A549 (cell line): ENCODE data around the gene ZNHIT2. TPM values are rescaled to one million over a fixed set of nuclear protein-coding genes. Genes with fewer than 3 reads are reported as not detected.

Source experiments
- ATAC-seq, 2 experiments: fragments of 200-7000 bp in 1 of 2; fragments of >200 bp in 1 of 2; cut with Nextera tagmentation in 1 of 2; cut with Tn5 transposase in 1 of 2; 3 replicates each; pipeline versions ENCODE4 v1.8.0 to v1.9.1; 2018 to 2020; ENCODE audit warnings: mild to moderate bottlenecking in 1 of 2, moderate library complexity in 1 of 2
- CTCF ChIA-PET: fragments of 300-600 bp; sonication (Branson Sonifier 250); formaldehyde crosslinking; extraction: SDS; loops from one replicate; lab custom pipeline; 2021; ENCODE audit warnings: antibody characterized with exemption, inconsistent platforms; lab: Yijun Ruan, JAX
- POLR2A ChIA-PET: fragments of 350-600 bp; formaldehyde crosslinking; extraction: SDS; loops from one replicate; lab custom pipeline; 2021; ENCODE audit warnings: antibody characterized with exemption, inconsistent platforms; lab: Yijun Ruan, JAX
- DNase-seq, 2 experiments: peaks; one replicate each; pipeline versions ENCODE4 v3.0.0 to v3.0.0-alpha.2; 2011 to 2016; ENCODE audit warnings: low read depth in 1 of 2, low spot score in 1 of 2
- FAIRE-seq: peaks from 2 replicates; lab custom pipeline; 2011; peaks lifted over from hg19 to GRCh38; lab: Jason Lieb, UNC
- H3K27ac ChIP-seq, 2 experiments: fragments of >200 bp; sonication (Bioruptor Twin); formaldehyde crosslinking; 3 replicates each; pipeline ENCODE4 v1.5.1; 2016 to 2017
- H3K4me1 ChIP-seq: fragments of >200 bp; sonication (Bioruptor Twin); formaldehyde crosslinking; 3 replicates; pipeline ENCODE4 v1.6.1; 2016
- H3K4me2 ChIP-seq: fragments of >200 bp; sonication (Bioruptor Twin); formaldehyde crosslinking; 3 replicates; pipeline ENCODE4 v1.6.1; 2016
- H3K4me3 ChIP-seq: fragments of >200 bp; sonication (Bioruptor Twin); formaldehyde crosslinking; 3 replicates; pipeline ENCODE4 v1.5.1; 2016
- H3K9me3 ChIP-seq: fragments of >200 bp; sonication (Bioruptor Twin); formaldehyde crosslinking; 3 replicates; pipeline ENCODE4 v1.6.1; 2016
- ATOH8 ChIP-seq: fragments of 250-450 bp; sonication (Bioruptor Pico); IDR thresholded peaks from 2 replicates; pipeline ENCODE4 v1.5.0; 2020; ENCODE audit warnings: low read depth, mild to moderate bottlenecking, moderate library complexity
- BHLHE40 ChIP-seq: IDR thresholded peaks from 2 replicates; pipeline ENCODE4 v1.6.1; 2012; ENCODE audit warnings: low read depth, low read length, inconsistent platforms
- CBX2 ChIP-seq: fragments of 200-600 bp; sonication (generic); IDR thresholded peaks from 2 replicates; pipeline ENCODE4 v1.6.1; 2016; ENCODE audit warnings: low read depth, mild to moderate bottlenecking, borderline replicate concordance
- CEBPB ChIP-seq, 2 experiments: fragments of >200 bp in 1 of 2; sonication (Bioruptor Twin) in 1 of 2; formaldehyde crosslinking in 1 of 2; IDR thresholded peaks; 2 replicates each; pipeline ENCODE4 v1.6.1; 2012 to 2016
- CHD2 ChIP-seq: fragments of 150-350 bp; IDR thresholded peaks from 2 replicates; pipeline ENCODE4 v1.6.1; 2014; ENCODE audit warnings: low read length; ENCODE audit not compliant: partially characterized antibody
- EHF ChIP-seq: fragments of 250-450 bp; sonication (Bioruptor Pico); IDR thresholded peaks from 2 replicates; pipeline ENCODE4 v1.5.0; 2020; ENCODE audit warnings: mild to moderate bottlenecking
- ELK1 ChIP-seq: fragments of 150-350 bp; IDR thresholded peaks from 2 replicates; pipeline ENCODE4 v1.6.1; 2014; ENCODE audit warnings: low read depth, mild to moderate bottlenecking, low read length
- ESRRA ChIP-seq: fragments of 150-350 bp; IDR thresholded peaks from 2 replicates; pipeline ENCODE4 v1.6.1; 2014; ENCODE audit warnings: mild to moderate bottlenecking, low read length, borderline replicate concordance
- FOSB ChIP-seq: fragments of 250-450 bp; sonication (Bioruptor Pico); IDR thresholded peaks from 2 replicates; pipeline ENCODE4 v1.5.0; 2020; ENCODE audit warnings: mild to moderate bottlenecking, moderate library complexity
- FOSL2 ChIP-seq, 2 experiments: fragments of 450-650 bp in 1 of 2; fragments of >200 bp in 1 of 2; sonication (Bioruptor Twin) in 1 of 2; formaldehyde crosslinking; IDR thresholded peaks; 2 replicates each; pipeline versions ENCODE4 v1.5.0 to v1.6.1; 2016 to 2020; ENCODE audit warnings: mild to moderate bottlenecking in 1 of 2, moderate library complexity in 1 of 2
- HDAC2 ChIP-seq: fragments of 200-600 bp; sonication (generic); IDR thresholded peaks from 2 replicates; pipeline ENCODE4 v1.6.1; 2016
- HES2 ChIP-seq: fragments of >200 bp; sonication (Bioruptor Twin); formaldehyde crosslinking; IDR thresholded peaks from 2 replicates; pipeline ENCODE4 v1.6.1; 2016
- HEYL ChIP-seq: fragments of 250-450 bp; sonication (Bioruptor Pico); IDR thresholded peaks from 2 replicates; pipeline ENCODE4 v1.8.0; 2021; ENCODE audit warnings: mild to moderate bottlenecking, moderate library complexity
- HMGXB4 ChIP-seq: fragments of 250-450 bp; sonication (Bioruptor Pico); IDR thresholded peaks from 2 replicates; pipeline ENCODE4 v1.5.0; 2021; ENCODE audit warnings: mild to moderate bottlenecking, moderate library complexity, borderline replicate concordance
- JUNB ChIP-seq: fragments of >200 bp; sonication (Bioruptor Twin); formaldehyde crosslinking; IDR thresholded peaks from 2 replicates; pipeline ENCODE4 v1.6.1; 2016
- MAX ChIP-seq: IDR thresholded peaks from 2 replicates; pipeline ENCODE4 v1.6.1; 2012
- MAZ ChIP-seq: fragments of 150-350 bp; IDR thresholded peaks from 2 replicates; pipeline ENCODE4 v1.6.1; 2014; ENCODE audit warnings: antibody characterized with exemption, low read depth, low read length, borderline replicate concordance
- MYC ChIP-seq: IDR thresholded peaks from 2 replicates; pipeline ENCODE4 v1.6.1; 2012; ENCODE audit warnings: mild to moderate bottlenecking, inconsistent platforms, low read length, improper control_type of control experiment, borderline replicate concordance
- NPAS2 ChIP-seq: fragments of 250-450 bp; sonication (Bioruptor Pico); IDR thresholded peaks from 2 replicates; pipeline ENCODE4 v1.8.0; 2022; ENCODE audit warnings: mild to moderate bottlenecking, moderate library complexity, borderline replicate concordance
- PBX3 ChIP-seq: IDR thresholded peaks from 2 replicates; pipeline ENCODE4 v1.6.1; 2012
- POLR2A ChIP-seq: IDR thresholded peaks from 2 replicates; pipeline ENCODE4 v1.6.1; 2012; ENCODE audit warnings: mild to moderate bottlenecking, low read length
- POLR2AphosphoS2 ChIP-seq: conservative IDR thresholded peaks from 2 replicates; pipeline ENCODE4 v1.6.1; 2012; ENCODE audit warnings: low read length, improper control_type of control experiment, inconsistent platforms
- RAD21 ChIP-seq, 2 experiments: fragments of >200 bp in 1 of 2; sonication (Bioruptor Twin) in 1 of 2; formaldehyde crosslinking in 1 of 2; IDR thresholded peaks in 1 of 2; conservative IDR thresholded peaks in 1 of 2; 2 replicates in 1 of 2; 3 replicates in 1 of 2; pipeline ENCODE4 v1.6.1; 2012 to 2018; ENCODE audit warnings: inconsistent platforms in 1 of 2
- RARB ChIP-seq: fragments of 250-450 bp; sonication (Bioruptor Pico); IDR thresholded peaks from 2 replicates; pipeline ENCODE4 v1.8.0; 2021; ENCODE audit warnings: mild to moderate bottlenecking, moderate library complexity
- REST ChIP-seq: fragments of 200-600 bp; sonication (generic); IDR thresholded peaks from 2 replicates; pipeline ENCODE4 v1.6.1; 2016; ENCODE audit warnings: antibody characterized with exemption, mild to moderate bottlenecking, moderate library complexity
- SMC3 ChIP-seq: fragments of >200 bp; sonication (Bioruptor Twin); formaldehyde crosslinking; IDR thresholded peaks from 3 replicates; pipeline ENCODE4 v1.6.1; 2018; ENCODE audit warnings: inconsistent platforms
- TFCP2L1 ChIP-seq: fragments of 250-450 bp; sonication (Bioruptor Pico); IDR thresholded peaks from 2 replicates; pipeline ENCODE4 v1.5.0; 2021; ENCODE audit warnings: mild to moderate bottlenecking
- ZSCAN20 ChIP-seq: fragments of 250-450 bp; sonication (Bioruptor Pico); IDR thresholded peaks from 2 replicates; pipeline ENCODE4 v1.8.0; 2022; ENCODE audit warnings: mild to moderate bottlenecking, moderate library complexity
- WGBS: methylation state at CpG from one replicate; pipeline ENCODE4 v1.1.6; 2017; ENCODE audit errors: missing lambda C conversion rate; 5-methylcytosine and 5-hydroxymethylcytosine counted together
- polyA plus RNA-seq, 4 experiments: library from polyadenylated mRNA; depleted of rRNA in 3 of 4; stranded (reverse); fragments of >200 nt; fragmentation: RNase III in 1 of 4; extraction: RNeasy Plus Mini Kit Qiagen cat#74134 plus additional on column Dnase treatment in 1 of 4; gene quantifications; 2 replicates in 3 of 4; 3 replicates in 1 of 4; pipeline ENCODE4 v1.2.3, GENCODE V29; 2011 to 2017

The ZNHIT2 gene
- polyA plus RNA-seq, 2 of the 4 experiments (the other 2 are of a cell fraction): 5.5 to 13.5 TPM

- TF ChIP-seq HDAC2: no peak
- no peak for TF ChIP-seq FOSL2 (IDR thresholded peaks at IDR 0.05)
- no peak for TF ChIP-seq FOSL2 (CRISPR knock-in tag; IDR thresholded peaks at IDR 0.05)
- TF ChIP-seq HES2: no peak
- no peak for TF ChIP-seq TFCP2L1 (CRISPR knock-in tag)
Measured at GRCh38 chr11:65113361-65113756, 4.1 kb downstream of the ZNHIT2 start (continued).

GRCh38 chr11:65112546-65113360 is 4.7 kb downstream of the ZNHIT2 start:
- ATAC-seq: peak; percentile 25 to 57; a peak in 5 of 6 replicates
- DNase-seq: peak; percentile 53 to 64
- CTCF ChIA-PET: interaction anchor here (0.5 to 6.6 kb wide), 23 partner anchors 7 to 312 kb away, joined by 3 to 153 read pairs (median 4); partner anchors contain the start of genes ARL2, CAPN1, FAU and MRPL49
- H3K27ac ChIP-seq: peak overlapping the region; percentile 73 to 88
- H3K4me1 ChIP-seq: peaks cover 31% of the 10 kb centered on the region; the same call in 2 of the 3 replicates
- peak overlapping the region; percentile 52 for H3K4me3 ChIP-seq
- 43% methylated on average over 25 of the region's 57 CpGs for WGBS
- peak overlapping the region; percentile 100 for H3K4me2 ChIP-seq
- FAIRE-seq: no peak
- no peaks in the 10 kb centered on the region for H3K9me3 ChIP-seq
- POLR2A ChIA-PET: interaction anchor here (0.5 to 3.4 kb wide), 10 partner anchors 9 to 452 kb away, joined by 3 to 24 read pairs (median 4); partner anchors contain the start of genes CDC42BPG, FAU and MRPL49
- TF ChIP-seq EHF (CRISPR knock-in tag) (no peak), MAZ (no peak), ELK1 (no peak), RAD21 (conservative IDR thresholded peaks at IDR 0.05 in 1 of 2, IDR thresholded peaks at IDR 0.05 in 1 of 2) (peak in 1 of 2 experiments; percentile 31; a peak in 1 of 5 replicates), NPAS2 (CRISPR knock-in tag) (no peak), ZSCAN20 (CRISPR knock-in tag) (no peak), ATOH8 (no peak), SMC3 (peak; percentile 49), RARB (CRISPR knock-in tag) (no peak), CBX2 (no peak), HMGXB4 (CRISPR knock-in tag) (peak; percentile 75; the same call in 1 of the 2 replicates), PBX3 (0 out of 2 replicates have a peak, but pooled peaks have one; percentile 60), POLR2AphosphoS2 (no peak), MYC (no peak), BHLHE40 (no peak), HEYL (no peak), JUNB (no peak), POLR2A (peak; percentile 18), HDAC2 (no peak), FOSB (CRISPR knock-in tag) (no peak), MAX (no peak; the same call in 1 of the 2 replicates), CHD2 (no peak), REST (no peak), ESRRA (no peak), CEBPB (IDR thresholded peaks at IDR 0.05) (no peak)
